ENCODE results near the gene ARFRP1. TPM values are rescaled to one million over a fixed set of nuclear protein-coding genes. Genes with fewer than 3 reads are reported as not detected.

ARFRP1 gene
- total and polyA plus RNA-seq, 2 of the 13 experiments (the other 11 are each of a cell fraction or from before 2014, with no cell fraction given), result 32.0 to 51.1 TPM

GRCh38 chr20:63658749-63659187 is 49.0 kb downstream of the ARFRP1 start (continued):
- TF ChIP-seq ZNF326 (CRISPR knock-in tag; IDR thresholded peaks at IDR 0.05; ENCODE audit: borderline replicate concordance) (no peak), PRMT3 (CRISPR knock-in tag; IDR thresholded peaks at IDR 0.05; ENCODE audit: borderline replicate concordance, low read depth) (0 out of 2 replicates have a peak, but pooled peaks have one; percentile 20), ELF3 (CRISPR knock-in tag; IDR thresholded peaks at IDR 0.05) (0 out of 2 replicates have a peak, but pooled peaks have one; percentile 5), CHCHD3 (CRISPR knock-in tag; IDR thresholded peaks at IDR 0.05) (0 out of 2 replicates have a peak, but pooled peaks have one; percentile 12), USF2 (IDR thresholded peaks at IDR 0.05; ENCODE audit: low read depth, low read length) (no peak), USF2 (CRISPR knock-in tag; IDR thresholded peaks at IDR 0.05; ENCODE audit: borderline replicate concordance) (0 out of 2 replicates have a peak, but pooled peaks have one; percentile 25), ZNF512 (CRISPR knock-in tag; IDR thresholded peaks at IDR 0.05) (peak; percentile 81; the same call in 1 of the 2 replicates), CREM (IDR thresholded peaks at IDR 0.05) (no peak), CREM (CRISPR knock-in tag; IDR thresholded peaks at IDR 0.05) (0 out of 2 replicates have a peak, but pooled peaks have one; percentile 3), ZNF431 (CRISPR knock-in tag; IDR thresholded peaks at IDR 0.05; ENCODE audit: borderline replicate concordance, low read depth) (no peak; the same call in 1 of the 2 replicates), MXD3 (CRISPR knock-in tag; IDR thresholded peaks at IDR 0.05) (peak; percentile 2; the same call in 1 of the 2 replicates), ZNF512B (CRISPR knock-in tag; IDR thresholded peaks at IDR 0.05; ENCODE audit: borderline replicate concordance) (0 out of 2 replicates have a peak, but pooled peaks have one; percentile 62), MLXIP (CRISPR knock-in tag; IDR thresholded peaks at IDR 0.05; ENCODE audit: borderline replicate concordance) (no peak), MYPOP (CRISPR knock-in tag; IDR thresholded peaks at IDR 0.05) (peak; percentile 84; the same call in 1 of the 2 replicates), ISX (CRISPR knock-in tag; conservative IDR thresholded peaks at IDR 0.05) (no peak), NR2C2 (CRISPR knock-in tag; IDR thresholded peaks at IDR 0.05; ENCODE audit: borderline replicate concordance) (peak; percentile 8; the same call in 1 of the 2 replicates), SRSF1 (optimal IDR thresholded peaks at IDR 0.05; ENCODE audit: low read depth, low read length) (peak; percentile 64)
